ENCODE data around the gene ID3.

ID3 gene

DNA sequence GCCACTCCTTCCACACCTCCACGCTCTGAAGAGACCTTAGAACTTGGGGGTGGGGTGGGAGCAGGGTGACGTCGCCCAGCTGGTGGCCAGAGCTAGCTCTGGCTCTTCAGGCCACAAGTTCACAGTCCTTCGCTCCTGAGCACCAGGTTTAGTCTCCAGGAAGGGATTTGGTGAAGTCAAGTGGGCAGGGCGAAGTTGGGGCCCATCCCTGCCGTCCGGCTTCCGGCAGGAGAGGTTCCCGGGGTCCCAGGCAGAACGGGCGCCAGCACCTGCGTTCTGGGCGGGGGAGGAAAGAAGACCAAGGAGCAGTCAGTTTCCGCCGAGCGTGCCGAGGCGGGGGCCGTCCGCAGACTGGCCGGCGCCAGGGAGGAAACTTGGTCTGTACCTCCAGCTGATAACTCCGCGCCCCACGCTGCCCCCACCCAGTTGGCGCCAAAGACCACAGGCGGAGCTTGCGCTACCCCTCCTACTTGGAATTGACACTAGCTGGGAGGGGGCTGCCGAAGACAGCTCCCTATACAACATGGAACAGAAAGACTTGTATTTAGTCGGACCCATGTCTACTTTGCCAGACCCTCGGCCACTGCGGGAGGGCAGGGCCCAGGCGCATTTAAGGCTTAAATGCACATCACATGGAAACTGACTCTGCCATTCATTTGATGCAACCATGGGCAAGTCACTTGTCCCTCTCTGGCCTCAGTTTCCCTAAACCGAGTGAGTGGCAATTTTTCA lies 995 bp downstream of the ID3 start:
- DNase-seq (ENCODE audit: low spot score): peak; percentile 54
- ChIA-PET POLR2A (ENCODE audit: low non-redundant PET) (interaction anchor here (1.0 to 1.5 kb wide), 4 partner anchors 34 to 79 kb away, joined by 3 to 4 read pairs (median 4); no protein-coding TSS in a partner anchor), CTCF (interaction anchor here (0.7 to 2.8 kb wide), 4 partner anchors 61 to 82 kb away, joined by 3 to 12 read pairs (median 8); no protein-coding TSS in a partner anchor)
- H3K27ac ChIP-seq: peak overlapping the region; percentile 96
- TF ChIP-seq, protein P1, sequence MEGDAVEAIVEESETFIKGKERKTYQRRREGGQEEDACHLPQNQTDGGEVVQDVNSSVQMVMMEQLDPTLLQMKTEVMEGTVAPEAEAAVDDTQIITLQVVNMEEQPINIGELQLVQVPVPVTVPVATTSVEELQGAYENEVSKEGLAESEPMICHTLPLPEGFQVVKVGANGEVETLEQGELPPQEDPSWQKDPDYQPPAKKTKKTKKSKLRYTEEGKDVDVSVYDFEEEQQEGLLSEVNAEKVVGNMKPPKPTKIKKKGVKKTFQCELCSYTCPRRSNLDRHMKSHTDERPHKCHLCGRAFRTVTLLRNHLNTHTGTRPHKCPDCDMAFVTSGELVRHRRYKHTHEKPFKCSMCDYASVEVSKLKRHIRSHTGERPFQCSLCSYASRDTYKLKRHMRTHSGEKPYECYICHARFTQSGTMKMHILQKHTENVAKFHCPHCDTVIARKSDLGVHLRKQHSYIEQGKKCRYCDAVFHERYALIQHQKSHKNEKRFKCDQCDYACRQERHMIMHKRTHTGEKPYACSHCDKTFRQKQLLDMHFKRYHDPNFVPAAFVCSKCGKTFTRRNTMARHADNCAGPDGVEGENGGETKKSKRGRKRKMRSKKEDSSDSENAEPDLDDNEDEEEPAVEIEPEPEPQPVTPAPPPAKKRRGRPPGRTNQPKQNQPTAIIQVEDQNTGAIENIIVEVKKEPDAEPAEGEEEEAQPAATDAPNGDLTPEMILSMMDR (conservative IDR thresholded peaks at IDR 0.05; ENCODE audit: low read depth): no peak

DNA sequence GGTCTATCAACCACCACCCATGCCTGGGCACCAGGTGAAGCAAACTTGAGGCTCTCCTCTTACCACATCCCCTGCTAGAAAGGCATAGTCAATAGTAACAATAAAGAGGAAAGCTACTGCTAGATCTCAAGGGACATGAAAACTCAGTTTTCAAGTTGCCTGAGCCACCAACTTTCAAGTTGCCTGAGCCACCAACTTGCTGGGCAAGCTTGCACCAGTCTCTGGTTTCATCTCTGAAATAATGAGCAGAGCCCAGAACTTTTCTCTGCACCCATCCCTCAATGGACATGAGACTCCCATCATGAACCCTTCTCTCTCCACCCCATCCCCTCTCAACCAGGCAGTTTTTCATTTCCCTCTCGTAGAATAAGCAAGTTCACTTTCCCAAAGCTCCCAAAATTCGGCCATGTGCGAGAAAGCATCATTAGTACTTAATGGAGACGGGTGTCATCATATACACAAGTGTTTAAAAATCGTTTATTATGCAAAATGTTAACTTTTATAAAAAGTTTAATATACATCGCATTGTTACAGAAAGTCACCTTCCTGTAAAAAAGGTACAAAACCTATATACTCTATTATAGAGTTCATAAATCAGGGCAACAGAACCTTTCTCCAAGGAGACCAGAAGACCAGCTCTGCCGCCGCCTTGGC lies 1.7 kb downstream of the ID3 start:
- ChIA-PET POLR2A (ENCODE audit: low non-redundant PET) (interaction anchor here (1.0 to 2.5 kb wide), 2 partner anchors 62 to 77 kb away, joined by 3 to 7 read pairs; no protein-coding TSS in a partner anchor), CTCF (interaction anchor here (1.9 to 2.8 kb wide), 2 partner anchors 77 to 80 kb away, joined by 11 to 12 read pairs; no protein-coding TSS in a partner anchor)
- TF ChIP-seq, protein P1 (conservative IDR thresholded peaks at IDR 0.05; ENCODE audit: low read depth): no peak
- H3K27ac ChIP-seq: peak overlapping the region; percentile 96
- no peak for DNase-seq (ENCODE audit: low spot score)

DNA sequence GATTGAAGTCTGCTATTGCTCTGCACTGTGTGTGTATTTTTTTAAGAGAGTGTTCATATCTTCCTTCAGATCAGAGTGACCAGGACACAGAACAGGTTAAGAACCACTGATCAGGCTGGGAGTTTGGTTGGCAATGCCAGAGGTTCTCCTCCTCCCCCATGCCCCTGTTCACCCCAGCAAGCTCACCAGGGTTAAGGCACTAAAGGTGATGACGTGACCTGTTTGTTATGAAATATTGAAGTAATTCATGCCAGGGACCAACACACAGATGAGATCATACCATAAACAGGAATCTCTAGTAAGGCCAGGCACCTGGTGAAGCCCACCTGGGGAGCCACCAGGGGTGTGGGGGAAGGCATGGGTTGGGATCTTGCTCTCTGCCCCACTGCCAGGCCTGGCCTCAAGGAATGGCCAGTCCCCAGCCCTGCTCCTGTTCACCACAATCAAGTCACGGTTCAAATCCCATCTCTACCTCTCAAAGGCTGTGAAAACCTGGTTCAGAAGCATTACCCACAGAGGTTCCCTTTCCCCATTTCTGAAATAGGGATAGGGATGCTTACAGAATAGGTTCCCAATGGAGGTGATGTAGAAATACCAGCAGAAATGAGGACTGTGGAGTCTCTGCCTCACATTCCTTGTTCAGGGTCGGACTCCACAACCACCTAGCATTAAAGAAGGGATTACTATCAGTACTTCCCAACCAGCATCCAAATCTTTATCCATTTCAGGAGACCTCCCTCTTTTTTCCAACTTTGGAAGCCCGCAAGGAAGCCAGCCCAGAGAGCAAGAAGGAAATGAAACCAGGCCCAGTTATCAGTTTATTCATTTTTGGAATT lies 2.4 kb downstream of the ID3 start:
- TF ChIP-seq, protein P1 (conservative IDR thresholded peaks at IDR 0.05; ENCODE audit: low read depth): no peak
- H3K27ac ChIP-seq: peak overlapping the region; percentile 96
- ChIA-PET CTCF (interaction anchor here (4.2 kb wide), 1 partner anchor 80 kb away, joined by 21 read pairs; no protein-coding TSS in a partner anchor), POLR2A (ENCODE audit: low non-redundant PET) (interaction anchor here (1.0 to 2.5 kb wide), 2 partner anchors 63 to 78 kb away, joined by 3 to 7 read pairs; no protein-coding TSS in a partner anchor)
- peak; percentile 74 for DNase-seq (ENCODE audit: low spot score)

GRCh38 chr1:23555986-23556634 lies 3.2 kb downstream of the ID3 start:
- ChIA-PET CTCF (interaction anchor here (0.6 to 6.0 kb wide), 5 partner anchors 37 to 402 kb away, joined by 4 to 31 read pairs (median 4); no protein-coding TSS in a partner anchor), POLR2A (ENCODE audit: low non-redundant PET) (interaction anchor here (0.6 to 2.5 kb wide), 3 partner anchors 37 to 81 kb away, joined by 3 to 7 read pairs (median 6); no protein-coding TSS in a partner anchor)
- H3K27ac ChIP-seq: peak overlapping the region; percentile 96
- TF ChIP-seq, protein P1 (conservative IDR thresholded peaks at IDR 0.05; ENCODE audit: low read depth): no peak
- DNase-seq (ENCODE audit: low spot score): peak; percentile 85

- POLR2A ChIA-PET (ENCODE audit: low non-redundant PET): interaction anchor here (1.9 to 2.5 kb wide), 2 partner anchors 38 to 79 kb away, joined by 6 to 7 read pairs; no protein-coding TSS in a partner anchor
Observed at GRCh38 chr1:23555270-23555985, 3.9 kb downstream of the ID3 start.

More at GRCh38 chr1:23555270-23555985, 3.9 kb downstream of the ID3 start:
- CTCF ChIA-PET: interaction anchor here (0.6 to 6.0 kb wide), 6 partner anchors 27 to 402 kb away, joined by 4 to 31 read pairs (median 4); no protein-coding TSS in a partner anchor
- TF ChIP-seq, protein P1 (conservative IDR thresholded peaks at IDR 0.05; ENCODE audit: low read depth): no peak
- no peak for DNase-seq (ENCODE audit: low spot score)
- H3K27ac ChIP-seq: peak overlapping the region; percentile 96
